ENCODE measurements around the gene LGMN. TPM values are rescaled to one million over a fixed set of nuclear protein-coding genes. Genes with fewer than 3 reads are reported as not detected.
"Not testable (repeated sequence)": the region's sequence is repeated elsewhere in the genome, so short reads cannot be mapped to it uniquely, and the experiment has no call there.

LGMN gene
- total and polyA plus RNA-seq, 4 experiments from 2014 or later = 9.6 to 14.0 (median 12.3) TPM

DNA sequence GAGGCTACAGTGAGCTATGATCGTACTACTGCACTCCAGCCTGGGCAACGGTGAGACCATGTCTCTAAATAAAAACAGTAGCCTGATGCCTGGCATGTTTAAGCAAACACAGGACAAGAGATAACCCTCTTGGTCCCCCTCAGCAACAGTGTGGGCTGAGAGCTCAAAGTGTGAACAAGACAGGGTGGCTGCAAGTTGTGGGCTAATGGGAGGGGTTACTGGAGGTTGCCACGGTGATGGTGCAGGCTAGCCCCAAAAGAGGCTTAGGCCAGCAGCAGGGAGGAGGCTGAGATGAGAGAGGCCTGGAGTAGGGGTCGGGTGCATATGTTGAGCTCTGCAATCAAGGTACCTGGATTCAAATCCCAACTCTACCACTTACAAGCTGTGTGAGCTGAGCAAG is 3.4 kb upstream of the LGMN start:
- Mint-ChIP-seq H3K4me1 (peaks cover 20 to 41% (median 28%) of the 10 kb centered on the region in 4 donors), H3K9me3 (peaks cover 0 to 3% (median 0%) of the 10 kb centered on the region in 8 donors), H3K4me3 (peak overlapping the region in 2 of 8 donors; percentile 5 to 47), H3K36me3 (no peaks in the 10 kb centered on the region), H3K27me3 (peaks cover 2 to 13% of the 10 kb centered on the region in 2 donors), H3K27ac (no peak overlapping the region)
- Histone ChIP-seq H3K27ac (ENCODE audit: low read depth, low read length) (no peak overlapping the region), H3K36me3 (ENCODE audit: insufficient read depth, low read length) (no peaks in the 10 kb centered on the region), H3K27me3 (ENCODE audit: insufficient read depth, low read length) (no peaks in the 10 kb centered on the region), H3K4me1 (ENCODE audit: insufficient read depth, low read length) (peaks cover 21% of the 10 kb centered on the region), H3K4me3 (ENCODE audit: low read length in 2 of 2) (no peak overlapping the region), H3K9me3 (ENCODE audit: control insufficient read depth in 1 of 2, low read length in 2 of 2) (no peaks in the 10 kb centered on the region)
- CTCF ChIA-PET (ENCODE audit: partially characterized antibody) = no interaction called here
- DNase-seq = no peak
- POLR2A ChIA-PET (ENCODE audit: partially characterized antibody) = interaction anchor here (1.2 to 3.7 kb wide), 2 partner anchors 30 to 42 kb away, joined by 3 to 17 read pairs; partner anchors contain the start of gene GOLGA5
- intact Hi-C loops (cut with micrococcal nuclease) = no loop called here

- Histone ChIP-seq H3K36me3 (ENCODE audit: insufficient read depth, low read length) (no peaks in the 10 kb centered on the region), H3K27ac (ENCODE audit: low read depth, low read length) (no peak overlapping the region), H3K4me1 (ENCODE audit: insufficient read depth, low read length) (peaks cover 21% of the 10 kb centered on the region), H3K4me3 (ENCODE audit: low read length in 2 of 2) (no peak overlapping the region), H3K27me3 (ENCODE audit: insufficient read depth, low read length) (no peaks in the 10 kb centered on the region), H3K9me3 (ENCODE audit: control insufficient read depth in 1 of 2, low read length in 2 of 2) (no peaks in the 10 kb centered on the region)
- Mint-ChIP-seq H3K27ac (peak overlapping the region in 1 of 7 donors; percentile 32), H3K9me3 (peaks cover 0 to 3% (median 0%) of the 10 kb centered on the region in 8 donors), H3K36me3 (no peaks in the 10 kb centered on the region), H3K27me3 (peaks cover 5 to 18% of the 10 kb centered on the region in 2 donors), H3K4me1 (peaks cover 20 to 41% (median 31%) of the 10 kb centered on the region in 4 donors), H3K4me3 (peak overlapping the region; percentile 79 to 94 (median 87))
- CTCF ChIA-PET (ENCODE audit: partially characterized antibody) = interaction anchor here (0.9 to 1.8 kb wide), 8 partner anchors 8 to 94 kb away, joined by 3 to 6 read pairs (median 4); no protein-coding TSS in a partner anchor
- intact Hi-C loops (cut with micrococcal nuclease) = no loop called here
- no peak for DNase-seq
- POLR2A ChIA-PET (ENCODE audit: partially characterized antibody) = interaction anchor here (0.9 to 3.7 kb wide), 3 partner anchors 31 to 58 kb away, joined by 3 to 17 read pairs (median 3); partner anchors contain the start of gene GOLGA5
These were observed 2.6 kb upstream of the LGMN start for GRCh38 chr14:92750994-92751400.

- H3K27me3 ChIP-seq (ENCODE audit: insufficient read depth, low read length); H3K27ac ChIP-seq (ENCODE audit: low read depth, low read length); H3K9me3 Mint-ChIP-seq; H3K36me3 Mint-ChIP-seq; intact Hi-C loops (cut with micrococcal nuclease); H3K9me3 ChIP-seq (ENCODE audit: control insufficient read depth in 1 of 2, low read length in 2 of 2); H3K36me3 ChIP-seq (ENCODE audit: insufficient read depth, low read length): not testable (repeated sequence)
- ChIA-PET POLR2A (ENCODE audit: partially characterized antibody) (interaction anchor here (0.9 to 3.7 kb wide), 3 partner anchors 32 to 57 kb away, joined by 3 to 17 read pairs (median 3); partner anchors contain the start of gene GOLGA5), CTCF (ENCODE audit: partially characterized antibody) (interaction anchor here (0.7 to 1.8 kb wide), 10 partner anchors 8 to 94 kb away, joined by 3 to 6 read pairs (median 3); no protein-coding TSS in a partner anchor)
- H3K4me3 Mint-ChIP-seq = peak overlapping the region; percentile 79 to 94 (median 87)
- DNase-seq = peak; percentile 42 to 58 (median 53)
- peaks cover 20 to 41% (median 31%) of the 10 kb centered on the region in 4 donors for H3K4me1 Mint-ChIP-seq
- Histone ChIP-seq H3K4me3 (ENCODE audit: low read length in 2 of 2) (peak overlapping the region in 1 of 2 donors; percentile 49), H3K4me1 (ENCODE audit: insufficient read depth, low read length) (peaks cover 21% of the 10 kb centered on the region)
- peaks cover 5 to 19% of the 10 kb centered on the region in 2 donors for H3K27me3 Mint-ChIP-seq
- H3K27ac Mint-ChIP-seq = peak overlapping the region in 6 of 7 donors; percentile 25 to 88 (median 56)
These were observed 1.8 kb upstream of the LGMN start for GRCh38 chr14:92750222-92750728.

GRCh38 chr14:92747701-92748258 is 647 bp downstream of the LGMN start:
- Histone ChIP-seq H3K4me3 (ENCODE audit: low read length in 2 of 2) (peak overlapping the region; percentile 55 to 76), H3K36me3 (ENCODE audit: insufficient read depth, low read length) (no peaks in the 10 kb centered on the region), H3K4me1 (ENCODE audit: insufficient read depth, low read length) (peaks cover 21% of the 10 kb centered on the region), H3K27me3 (ENCODE audit: insufficient read depth, low read length) (no peaks in the 10 kb centered on the region), H3K27ac (ENCODE audit: low read depth, low read length) (no peak overlapping the region), H3K9me3 (ENCODE audit: control insufficient read depth in 1 of 2, low read length in 2 of 2) (no peaks in the 10 kb centered on the region)
- H3K36me3 Mint-ChIP-seq = no peaks in the 10 kb centered on the region
- H3K4me1 Mint-ChIP-seq = peaks cover 20 to 41% (median 31%) of the 10 kb centered on the region in 4 donors
- no peak for DNase-seq
- peak overlapping the region; percentile 85 to 94 (median 88) for H3K4me3 Mint-ChIP-seq
- peaks cover 0 to 3% (median 0%) of the 10 kb centered on the region in 8 donors for H3K9me3 Mint-ChIP-seq
- H3K27me3 Mint-ChIP-seq = peaks cover 5 to 19% of the 10 kb centered on the region in 2 donors
- ChIA-PET CTCF (ENCODE audit: partially characterized antibody) (interaction anchor here (0.9 to 1.5 kb wide), 2 partner anchors 33 to 66 kb away, joined by 3 read pairs; no protein-coding TSS in a partner anchor), POLR2A (ENCODE audit: partially characterized antibody) (interaction anchor here (3.7 kb wide), 1 partner anchor 46 kb away, joined by 17 read pairs; the partner anchor contains the start of gene GOLGA5)
- peak overlapping the region in 6 of 7 donors; percentile 36 to 82 (median 71) for H3K27ac Mint-ChIP-seq
- intact Hi-C loops (cut with micrococcal nuclease) = loop anchor here (1.0 kb wide), 1 partner anchor 47 kb away; the partner anchor contains the start of gene GOLGA5

DNA sequence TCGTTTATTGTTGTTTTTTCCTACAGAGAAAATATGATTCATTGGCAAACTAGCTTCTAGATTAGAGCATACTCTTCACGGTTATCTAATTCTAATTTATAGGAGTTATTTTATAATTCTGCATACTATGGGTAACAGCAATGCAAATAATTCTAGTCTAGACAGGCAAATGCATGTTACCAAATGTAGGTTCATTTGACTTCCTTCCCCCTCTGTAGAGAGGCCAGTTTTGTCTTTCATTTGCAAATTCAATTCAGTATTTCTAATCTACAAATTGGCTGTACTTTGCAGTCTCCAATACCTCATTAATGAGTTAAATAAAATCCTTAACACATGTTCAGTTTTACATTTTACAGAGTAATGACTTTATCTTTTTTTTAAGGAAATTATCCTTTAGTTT is 4.2 kb downstream of the LGMN start:
- Histone ChIP-seq H3K27ac (ENCODE audit: low read depth, low read length) (no peak overlapping the region), H3K9me3 (ENCODE audit: control insufficient read depth in 1 of 2, low read length in 2 of 2) (no peaks in the 10 kb centered on the region), H3K27me3 (ENCODE audit: insufficient read depth, low read length) (no peaks in the 10 kb centered on the region), H3K4me1 (ENCODE audit: insufficient read depth, low read length) (peaks cover 16% of the 10 kb centered on the region), H3K4me3 (ENCODE audit: low read length in 2 of 2) (no peak overlapping the region), H3K36me3 (ENCODE audit: insufficient read depth, low read length) (no peaks in the 10 kb centered on the region)
- no peaks in the 10 kb centered on the region for H3K36me3 Mint-ChIP-seq
- H3K4me3 Mint-ChIP-seq = no peak overlapping the region
- peaks cover 0 to under 1% (median 0%) of the 10 kb centered on the region in 8 donors for H3K9me3 Mint-ChIP-seq
- DNase-seq = no peak
- H3K4me1 Mint-ChIP-seq = peaks cover 12 to 29% (median 19%) of the 10 kb centered on the region in 4 donors
- ChIA-PET CTCF (ENCODE audit: partially characterized antibody) (no interaction called here), POLR2A (ENCODE audit: partially characterized antibody) (no interaction called here)
- no peak overlapping the region for H3K27ac Mint-ChIP-seq
- H3K27me3 Mint-ChIP-seq = peaks cover 5 to 16% of the 10 kb centered on the region in 2 donors
- intact Hi-C loops (cut with micrococcal nuclease) = no loop called here

- Histone ChIP-seq H3K4me3 (ENCODE audit: low read length in 2 of 2) (no peak overlapping the region), H3K4me1 (ENCODE audit: insufficient read depth, low read length) (no peaks in the 10 kb centered on the region), H3K27ac (ENCODE audit: low read depth, low read length) (no peak overlapping the region), H3K36me3 (ENCODE audit: insufficient read depth, low read length) (no peaks in the 10 kb centered on the region), H3K9me3 (ENCODE audit: control insufficient read depth in 1 of 2, low read length in 2 of 2) (no peaks in the 10 kb centered on the region), H3K27me3 (ENCODE audit: insufficient read depth, low read length) (no peaks in the 10 kb centered on the region)
- intact Hi-C loops (cut with micrococcal nuclease) = no loop called here
- CTCF ChIA-PET (ENCODE audit: partially characterized antibody) = no interaction called here
- Mint-ChIP-seq H3K27ac (no peak overlapping the region), H3K4me3 (no peak overlapping the region), H3K36me3 (no peaks in the 10 kb centered on the region), H3K27me3 (no peaks in the 10 kb centered on the region), H3K4me1 (peaks cover 0 to 6% (median 2%) of the 10 kb centered on the region in 4 donors), H3K9me3 (no peaks in the 10 kb centered on the region)
- DNase-seq = no peak
- POLR2A ChIA-PET (ENCODE audit: partially characterized antibody) = no interaction called here
These were observed 8.0 kb downstream of the LGMN start for GRCh38 chr14:92740440-92740839.

GRCh38 chr14:92737619-92738188 is 10.7 kb downstream of the LGMN start:
- H3K4me3 Mint-ChIP-seq = no peak overlapping the region

More at GRCh38 chr14:92737619-92738188, 10.7 kb downstream of the LGMN start:
- intact Hi-C loops (cut with micrococcal nuclease) = no loop called here
- H3K27ac ChIP-seq (ENCODE audit: low read depth, low read length) = no peak overlapping the region
- no peak for DNase-seq
- H3K4me3 ChIP-seq (ENCODE audit: low read length in 2 of 2) = no peak overlapping the region
- no peaks in the 10 kb centered on the region for H3K9me3 ChIP-seq (ENCODE audit: control insufficient read depth in 1 of 2, low read length in 2 of 2)
- Mint-ChIP-seq H3K27me3 (no peaks in the 10 kb centered on the region), H3K4me1 (peaks cover 0 to 6% (median 2%) of the 10 kb centered on the region in 4 donors), H3K36me3 (peaks cover 0 to under 1% of the 10 kb centered on the region in 2 donors), H3K9me3 (no peaks in the 10 kb centered on the region), H3K27ac (peak overlapping the region in 3 of 7 donors; percentile 64 to 76 (median 66))
- no peaks in the 10 kb centered on the region for H3K4me1 ChIP-seq (ENCODE audit: insufficient read depth, low read length)
- no peaks in the 10 kb centered on the region for H3K27me3 ChIP-seq (ENCODE audit: insufficient read depth, low read length)
- no peaks in the 10 kb centered on the region for H3K36me3 ChIP-seq (ENCODE audit: insufficient read depth, low read length)
- POLR2A ChIA-PET (ENCODE audit: partially characterized antibody) = no interaction called here
- CTCF ChIA-PET (ENCODE audit: partially characterized antibody) = no interaction called here

Measured in CD4-positive, alpha-beta memory T cell (primary cell).